GM19035 (cell line): ENCODE data around the gene WLS.

Experiments used
- ATAC-seq: cut with Tn5 transposase; IDR thresholded peaks from one replicate; pipeline ENCODE4 v1.9.1; 2021; ENCODE audit not compliant: unreplicated experiment

Gene WLS

DNA sequence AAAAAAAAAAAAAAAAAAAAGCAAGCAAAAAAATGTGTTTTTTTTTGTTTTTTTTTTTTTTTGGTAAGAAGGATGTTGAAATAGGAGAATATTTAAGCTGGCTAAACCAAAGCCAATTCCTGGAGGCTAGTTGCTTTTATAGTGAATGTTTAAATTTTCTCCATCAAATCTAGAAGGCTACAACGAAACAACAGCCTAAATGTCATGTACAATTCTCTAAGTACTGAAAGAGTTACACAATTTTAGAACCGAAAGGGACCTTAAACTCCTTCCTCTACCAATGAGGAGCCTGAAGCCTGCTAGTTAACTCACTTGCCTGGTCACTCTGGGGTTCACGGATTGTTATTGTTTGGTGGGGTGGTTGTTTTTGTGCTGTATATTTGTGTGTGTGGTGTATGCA lies 3.5 kb downstream of the WLS start:
- ATAC-seq = no peak

DNA sequence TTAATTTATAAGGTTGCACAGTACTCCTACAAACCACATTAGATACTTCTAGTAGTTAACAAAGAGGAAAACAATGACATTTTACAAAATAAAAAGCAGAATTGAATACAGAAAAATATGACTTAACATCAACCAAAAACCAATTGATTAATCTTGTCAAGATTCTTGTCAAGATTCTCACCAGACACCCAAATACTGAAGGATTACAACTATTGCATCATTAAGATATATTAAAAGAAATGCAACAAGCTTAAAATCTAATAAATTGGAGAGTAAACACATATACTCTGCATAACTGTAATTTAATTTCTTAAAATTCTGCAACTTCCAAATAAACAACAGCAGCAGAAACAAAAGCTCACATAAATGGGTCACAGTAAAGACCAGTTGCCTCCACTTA lies 4.7 kb downstream of the WLS start:
- no peak for ATAC-seq

DNA sequence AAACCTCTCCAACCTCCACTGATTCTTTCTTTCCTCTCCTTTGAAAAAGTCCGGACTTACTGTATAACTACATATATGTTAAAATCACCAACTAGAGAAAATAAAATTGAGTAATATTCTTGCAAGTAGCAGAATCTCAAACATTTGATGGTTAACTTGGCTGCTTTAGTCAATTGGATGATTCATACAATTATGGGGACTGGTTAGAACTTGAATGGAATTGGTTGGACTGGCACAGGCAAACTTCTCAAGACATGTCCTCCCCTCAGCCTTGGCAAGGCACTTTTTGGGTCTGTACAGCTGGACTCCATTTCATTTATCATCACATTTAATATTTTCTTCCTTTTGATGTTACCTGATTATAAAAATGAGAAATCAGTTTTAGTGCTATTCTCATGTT lies 6.5 kb downstream of the WLS start:
- ATAC-seq = no peak

DNA sequence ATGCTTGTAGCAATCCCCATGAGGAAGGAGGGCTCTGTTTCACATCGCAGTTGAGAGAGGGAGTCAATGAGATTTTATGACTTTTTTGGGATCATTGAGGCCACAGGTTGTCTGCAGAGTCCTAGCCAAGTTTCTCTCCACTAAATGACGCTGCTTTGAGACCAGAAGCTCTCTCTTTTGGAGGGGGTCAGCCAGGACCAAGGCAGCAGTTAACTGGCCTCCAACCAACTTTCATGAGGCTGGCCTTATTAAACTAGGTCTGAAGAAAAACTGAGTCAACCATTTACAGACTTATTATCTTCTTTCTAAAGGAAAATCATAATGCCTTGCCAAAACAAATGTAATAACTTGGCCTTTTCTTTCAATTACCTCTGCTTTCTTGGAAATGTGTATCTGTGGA lies 8.6 kb downstream of the WLS start:
- ATAC-seq = no peak

DNA sequence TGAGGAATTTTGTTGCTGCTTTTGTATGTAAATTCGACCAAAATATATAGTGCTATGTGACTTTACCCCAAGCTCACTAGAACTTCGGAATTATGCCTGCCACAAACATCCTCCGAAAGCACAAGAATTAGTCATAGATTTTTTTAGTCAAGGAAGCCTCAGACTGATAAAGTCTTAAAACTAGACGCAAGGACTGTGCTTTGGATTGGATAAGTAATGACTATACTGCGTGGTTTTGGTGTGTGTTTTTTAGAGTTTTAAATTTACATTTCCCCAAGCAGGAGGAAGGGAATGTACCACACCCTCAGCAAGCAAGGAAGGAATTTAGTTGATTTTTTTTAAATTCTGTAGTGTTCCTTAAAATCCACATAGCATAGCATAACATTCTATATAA lies 10.3 kb downstream of the WLS start:
- no peak for ATAC-seq

DNA sequence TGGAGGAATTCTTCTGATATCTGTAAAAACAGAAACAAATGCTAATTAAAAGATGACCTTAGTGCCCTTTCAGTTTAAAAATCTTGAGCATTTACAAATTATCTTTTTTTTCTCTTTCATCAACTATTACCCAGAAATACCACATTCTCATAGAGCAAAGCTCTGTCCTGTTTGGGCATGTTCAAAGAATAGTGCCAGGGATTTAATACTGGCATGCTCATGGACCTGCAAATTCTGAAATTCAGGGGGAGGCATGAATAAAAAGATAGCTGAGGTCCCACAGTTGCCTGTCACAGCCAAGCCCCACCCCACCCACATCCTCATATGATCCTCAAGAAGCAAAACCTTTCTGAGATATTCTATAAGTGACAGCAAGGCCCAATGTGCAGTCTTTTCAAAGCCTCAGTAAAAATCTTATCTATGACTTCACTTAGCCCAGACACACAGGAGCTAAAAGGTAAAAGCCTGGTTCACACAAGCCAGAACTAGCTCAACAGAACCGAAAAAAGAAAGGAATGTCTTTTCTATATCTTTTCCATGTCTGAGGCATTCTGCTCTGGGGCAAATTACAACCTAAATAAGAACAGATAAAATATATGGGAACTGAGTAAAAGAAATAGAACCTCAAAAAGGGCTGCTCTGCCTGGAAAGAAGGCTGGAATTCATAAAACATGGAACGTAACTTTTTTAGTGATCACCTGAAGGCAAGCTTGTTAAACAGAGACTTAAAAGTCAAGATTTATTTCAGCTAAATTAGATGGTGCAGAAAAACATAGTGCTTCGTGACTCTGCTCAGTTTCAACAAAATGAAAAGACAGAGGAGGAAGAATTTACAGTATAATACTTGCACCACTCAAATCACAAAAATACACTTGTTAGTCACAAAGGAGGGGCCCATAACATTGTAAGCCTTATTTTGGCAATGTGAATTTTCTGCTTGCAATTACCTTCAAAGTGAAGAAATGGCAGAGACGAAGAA lies 11.0 kb downstream of the WLS start:
- no peak for ATAC-seq

DNA sequence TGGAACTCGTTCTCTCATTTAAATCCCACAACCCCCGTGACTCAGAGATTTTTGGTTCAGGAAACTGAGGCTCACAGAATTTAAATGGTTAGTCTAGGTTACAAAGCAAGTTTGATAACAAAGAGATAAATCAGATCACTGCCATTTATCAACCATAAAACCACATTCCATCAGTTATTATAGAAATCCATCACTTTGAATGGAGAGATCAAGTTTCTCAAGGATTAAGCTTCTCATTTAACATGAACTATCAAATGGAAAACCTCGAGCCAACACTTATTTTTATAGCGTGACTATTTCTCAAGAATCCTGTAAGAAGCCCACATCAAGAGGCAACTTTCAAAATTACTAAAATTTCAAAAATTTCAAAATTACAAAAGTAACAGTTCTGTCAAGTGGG lies 11.9 kb downstream of the WLS start:
- ATAC-seq = no peak

DNA sequence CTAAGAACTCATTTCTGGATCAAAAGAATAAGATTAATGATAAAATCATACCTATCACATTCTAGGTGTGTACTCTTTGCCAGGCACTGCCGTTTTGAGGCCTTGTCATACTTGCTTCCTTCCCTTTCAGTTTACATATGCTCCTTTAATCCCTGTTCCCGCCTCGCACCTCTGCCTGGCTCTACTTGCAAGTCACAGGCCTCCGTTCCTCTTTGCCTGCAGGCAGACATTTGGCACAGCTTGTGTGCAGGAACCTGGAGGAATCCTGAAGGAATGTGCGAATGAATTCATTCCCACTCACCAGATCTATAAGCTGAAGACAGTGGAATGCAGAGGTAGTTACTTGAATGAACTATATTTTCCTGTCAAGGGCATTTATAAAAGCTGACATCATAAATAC lies 13.8 kb downstream of the WLS start:
- no peak for ATAC-seq

DNA sequence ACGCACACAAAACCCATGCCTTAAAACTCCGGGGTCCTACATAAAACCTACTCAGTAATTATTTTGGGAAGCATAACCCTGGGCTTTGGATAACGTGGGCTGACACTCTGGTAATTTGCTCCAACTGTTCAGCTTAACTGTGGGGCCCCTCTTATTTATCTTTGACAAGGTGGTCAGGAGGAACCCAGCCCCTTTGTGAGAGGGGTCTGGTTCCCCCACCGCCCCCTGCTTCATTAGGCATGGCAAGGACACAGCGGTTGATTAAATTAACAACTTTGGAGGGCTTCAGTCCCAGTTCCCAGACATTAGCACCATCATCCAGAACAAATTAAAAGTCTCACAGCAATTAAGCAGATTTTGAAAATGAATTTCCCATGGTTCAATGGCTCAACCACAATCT lies 14.7 kb downstream of the WLS start:
- no peak for ATAC-seq

DNA sequence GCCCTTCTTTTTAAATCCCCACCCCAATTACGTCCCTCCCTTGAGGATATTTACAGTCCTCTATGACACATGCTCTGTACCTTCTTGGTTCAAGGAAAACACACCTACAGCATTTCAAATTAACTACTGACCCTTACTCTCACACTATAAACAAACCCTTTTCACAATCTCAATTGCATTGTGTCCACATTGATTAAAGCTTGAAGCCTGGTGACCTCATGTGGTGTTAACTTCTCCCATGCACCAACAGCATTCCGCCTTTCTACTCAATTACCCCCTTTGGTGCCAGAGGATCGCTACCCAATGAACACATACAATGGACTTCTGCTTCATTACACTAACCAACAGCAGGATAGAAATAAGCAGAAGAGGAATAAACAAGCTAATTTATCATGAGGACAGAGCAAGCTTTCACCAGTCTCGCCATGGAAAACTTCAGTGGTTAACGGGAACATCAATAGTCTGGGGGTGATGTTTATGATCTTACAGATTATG lies 15.2 kb downstream of the WLS start:
- ATAC-seq = no peak

DNA sequence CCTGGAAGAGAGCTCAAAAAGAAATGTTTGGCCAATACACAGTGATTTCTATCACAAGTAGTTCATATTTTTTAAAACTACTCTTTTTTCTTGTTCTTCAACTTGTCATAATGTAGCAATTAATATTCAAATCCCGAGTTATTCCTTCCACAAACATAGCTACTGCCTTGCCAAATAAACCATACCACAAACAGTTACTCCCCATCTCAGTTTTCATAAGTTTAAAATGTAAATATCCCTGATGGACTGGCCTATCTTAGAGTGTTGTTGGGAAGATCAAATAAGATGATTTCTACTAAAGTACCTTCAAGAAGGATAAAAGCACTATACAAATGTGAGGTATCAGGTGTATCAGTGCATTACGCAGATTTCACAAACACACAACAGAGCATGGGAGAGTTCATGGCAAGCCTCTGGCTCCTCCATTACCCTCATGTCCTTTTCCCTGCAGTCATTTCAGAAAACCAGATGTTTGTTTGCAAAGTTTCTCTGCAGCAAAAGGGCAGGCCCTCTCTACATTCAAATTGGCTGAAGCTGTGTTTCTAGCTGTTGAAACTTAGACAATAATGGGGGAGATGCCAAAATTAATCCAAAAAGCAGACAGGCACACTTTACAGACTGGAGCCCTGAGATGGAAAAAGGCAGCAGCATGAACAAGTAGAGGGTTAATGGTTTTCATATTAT lies 16.1 kb downstream of the WLS start:
- ATAC-seq = no peak

DNA sequence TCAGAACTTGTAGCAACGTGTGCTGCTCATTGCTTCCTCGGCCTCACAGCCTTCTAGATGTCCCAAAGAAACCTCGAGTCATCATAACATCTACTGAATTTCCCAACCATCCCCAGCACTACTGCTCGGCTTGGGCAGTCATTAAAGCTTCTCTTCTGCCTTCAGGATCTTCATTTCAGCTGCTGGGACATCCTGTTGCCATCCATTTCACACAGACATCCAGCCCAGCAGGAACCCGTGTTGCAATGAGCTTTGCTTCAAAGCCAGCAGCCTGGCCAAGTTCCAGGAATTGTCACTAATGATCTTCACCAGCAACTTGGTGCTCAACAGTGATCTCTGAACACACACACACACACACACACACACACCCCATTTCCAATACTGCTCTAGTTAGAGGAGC lies 18.5 kb downstream of the WLS start:
- ATAC-seq = no peak

DNA sequence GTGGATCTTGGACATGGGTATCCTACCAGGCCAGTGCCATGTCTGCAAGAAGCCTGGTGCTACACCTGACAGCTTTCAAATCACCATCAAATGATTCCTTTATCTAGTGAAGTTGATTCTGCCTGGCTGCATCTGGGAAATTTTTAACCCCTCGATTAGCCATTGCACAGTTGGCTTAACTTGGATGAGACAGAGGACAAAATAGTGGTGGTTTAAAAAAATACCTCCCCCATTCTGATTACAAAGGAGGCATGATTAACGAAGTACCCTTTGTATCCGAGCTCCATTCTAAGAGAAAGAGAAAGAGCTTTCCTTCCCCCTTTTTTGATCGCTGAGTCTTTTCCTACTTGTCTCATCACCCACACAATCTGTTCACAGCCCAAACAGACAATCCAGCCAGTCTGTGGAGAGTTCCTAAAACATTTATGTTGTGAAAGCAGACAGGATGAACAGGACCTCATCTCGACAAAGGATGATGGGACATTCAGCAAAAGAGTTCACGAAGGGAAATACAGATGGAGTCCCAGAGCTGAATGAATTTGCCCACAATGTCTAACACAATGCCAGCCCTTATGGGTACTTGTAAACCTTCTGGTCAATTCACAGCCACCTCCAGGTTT lies 20.5 kb downstream of the WLS start:
- ATAC-seq = no peak

DNA sequence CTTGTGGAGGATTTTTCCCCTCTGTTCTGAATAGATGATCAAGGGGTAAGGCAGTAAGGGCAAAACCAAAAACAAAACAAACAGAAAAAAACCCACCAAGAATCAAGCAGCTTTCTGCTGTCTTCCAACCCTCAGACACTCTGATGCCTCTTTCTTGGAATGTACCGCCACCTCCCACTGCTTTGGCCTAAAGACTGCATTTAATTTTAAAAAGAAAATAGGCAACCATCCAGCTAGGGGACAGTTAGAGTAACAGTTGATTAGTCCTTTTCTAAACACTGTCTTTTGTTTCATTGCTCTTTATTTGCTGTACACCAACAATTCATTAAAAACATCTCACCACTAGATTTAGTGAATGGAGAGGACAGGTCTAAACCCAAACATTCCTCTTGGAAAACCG lies 21.5 kb downstream of the WLS start:
- ATAC-seq = no peak

DNA sequence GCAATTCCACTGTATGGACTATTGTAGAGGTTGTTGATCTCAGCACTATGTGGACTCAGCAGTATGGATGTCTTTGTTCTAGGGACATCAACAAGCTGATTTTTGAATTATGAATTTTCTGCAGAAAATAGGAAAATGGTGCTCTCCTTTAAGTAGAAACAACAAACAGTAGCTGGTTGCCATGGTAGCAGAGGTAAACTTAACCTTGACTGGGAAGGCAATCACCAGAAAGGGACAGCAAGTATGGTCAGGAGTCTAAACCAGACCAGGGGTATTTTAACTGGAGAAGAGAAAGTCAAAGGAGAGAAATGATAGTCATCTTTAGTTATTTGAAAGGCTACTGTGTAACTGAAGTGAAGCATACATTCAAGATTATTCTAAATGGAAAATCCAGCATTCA lies 22.3 kb downstream of the WLS start:
- ATAC-seq = no peak

DNA sequence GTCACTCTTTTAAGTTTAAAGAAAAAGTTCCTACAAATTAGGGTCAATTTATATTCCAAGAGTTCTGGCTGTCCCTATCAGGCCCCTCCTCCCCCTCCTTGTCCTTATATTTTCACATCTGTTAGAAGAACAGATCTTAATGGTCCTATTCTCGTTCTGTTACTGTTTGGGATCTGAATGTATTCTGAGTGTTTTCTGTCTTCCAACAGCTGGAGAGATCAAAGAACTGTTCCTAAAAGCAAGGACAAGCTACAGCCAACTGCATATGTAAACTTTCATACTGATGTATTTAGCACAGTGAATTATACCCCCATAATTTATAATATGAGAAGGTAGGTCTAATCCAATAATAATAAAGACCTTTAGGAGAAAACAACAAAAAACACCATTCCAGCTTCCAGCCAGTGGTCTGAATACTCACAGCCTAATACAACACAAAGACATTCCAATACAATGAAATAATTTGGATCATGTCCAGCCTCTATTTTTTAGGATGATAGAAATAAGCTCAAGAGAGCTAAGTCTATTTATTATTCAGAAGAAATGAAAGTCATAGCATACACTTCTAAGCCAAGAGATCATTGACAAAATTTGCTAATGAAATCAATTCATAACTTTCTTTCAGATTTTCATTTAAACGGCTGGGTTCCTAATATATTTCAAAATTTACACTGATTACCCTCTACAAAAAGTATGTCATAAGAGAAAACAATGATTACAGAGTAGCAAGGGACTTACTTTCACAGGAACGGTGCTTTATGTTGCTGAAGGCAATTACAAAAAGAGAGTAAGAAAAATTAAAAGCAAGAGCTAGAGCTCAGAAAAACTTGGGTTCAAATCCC lies 25.3 kb downstream of the WLS start:
- no peak for ATAC-seq

DNA sequence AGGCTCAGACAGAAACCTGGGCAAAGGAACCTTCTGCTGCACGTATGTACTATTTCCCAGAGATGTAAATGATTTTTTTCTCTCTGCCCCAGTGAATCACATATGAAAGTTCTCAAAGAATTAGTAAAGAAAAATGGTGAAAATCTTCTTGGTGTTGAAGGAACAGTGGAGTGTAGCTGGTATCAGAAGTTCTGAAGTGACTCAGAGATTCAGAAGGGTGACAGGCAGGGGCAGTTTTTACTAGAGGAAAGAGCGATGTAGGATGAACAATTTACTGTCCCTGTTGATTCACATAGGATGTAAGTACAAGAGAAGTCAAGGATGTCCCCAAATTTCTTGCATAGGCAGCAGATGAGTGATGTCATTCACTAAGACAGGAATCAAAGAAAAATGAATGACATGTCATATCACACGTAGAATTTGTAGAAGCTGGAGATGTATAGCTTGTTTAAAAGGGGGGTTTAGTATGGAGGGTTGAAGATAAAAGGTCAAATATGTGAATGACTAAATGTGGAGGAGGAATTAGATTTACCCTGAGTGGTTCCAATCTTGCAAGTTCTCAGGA lies 26.4 kb downstream of the WLS start:
- ATAC-seq = no peak

DNA sequence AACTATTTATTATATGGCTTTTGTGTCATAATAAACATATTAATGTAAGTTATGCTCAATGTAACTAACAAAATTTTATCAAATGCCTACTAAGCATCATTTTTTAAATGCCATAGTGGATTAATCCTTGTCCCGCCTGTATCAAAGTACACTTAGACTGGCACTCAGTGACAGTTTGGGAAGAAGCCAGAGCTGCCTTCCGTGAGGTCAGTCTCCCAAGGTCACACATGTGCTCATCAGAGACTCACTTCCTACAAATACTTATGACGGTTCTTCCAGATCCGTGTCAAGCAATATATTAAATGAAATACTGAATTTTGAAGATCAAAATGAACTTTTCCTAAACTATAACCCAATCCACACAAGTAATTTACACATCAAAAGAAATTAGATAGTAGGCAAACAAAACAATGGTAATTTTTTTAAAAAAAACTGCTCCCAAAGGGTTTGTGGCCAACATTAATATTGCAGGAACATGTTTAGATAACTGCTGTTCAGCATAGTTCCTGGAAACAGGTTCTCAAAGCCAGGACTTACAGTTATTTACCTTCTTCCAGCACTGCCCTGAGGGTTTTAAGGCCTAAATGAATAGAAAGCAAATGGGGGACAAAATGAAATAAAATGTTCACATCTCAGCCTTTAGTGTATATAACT lies 27.2 kb downstream of the WLS start:
- ATAC-seq = no peak

DNA sequence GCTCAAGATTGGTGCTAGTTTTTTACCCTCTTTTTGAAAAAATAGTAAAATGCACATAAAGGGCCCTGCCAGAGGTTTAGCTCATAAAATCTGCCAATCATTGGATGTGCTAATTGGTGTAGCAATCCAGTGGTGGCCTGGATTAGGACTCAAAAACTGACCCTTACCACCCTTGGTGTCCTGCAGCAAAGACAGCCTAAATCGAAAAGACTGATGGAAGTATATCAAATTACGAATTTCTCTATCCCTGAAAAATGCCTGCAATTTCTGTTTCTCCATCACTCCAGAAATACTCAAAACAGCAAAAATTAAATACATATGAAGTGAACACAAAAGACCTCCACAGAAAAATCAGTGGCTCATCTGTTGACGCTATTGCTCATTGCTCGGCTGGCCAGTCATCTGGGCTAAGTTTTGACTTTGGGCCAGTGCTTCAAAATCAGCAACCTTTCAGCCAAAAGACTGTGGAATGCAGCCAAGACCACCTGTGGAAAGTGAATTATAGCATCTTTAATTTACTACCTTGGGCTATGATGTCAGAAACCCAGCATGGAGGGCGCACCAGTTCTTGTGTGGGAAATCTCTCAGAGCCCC lies 30.0 kb downstream of the WLS start:
- no peak for ATAC-seq
